CD4-positive, alpha-beta T cell treated with Interferon gamma for 1 hour (primary cell): ENCODE measurements around the gene ZNRF3.

Experiments used
- DNase-seq: peaks from one replicate; pipeline ENCODE4 v3.0.0-alpha.2; 2020

ZNRF3 gene

DNA sequence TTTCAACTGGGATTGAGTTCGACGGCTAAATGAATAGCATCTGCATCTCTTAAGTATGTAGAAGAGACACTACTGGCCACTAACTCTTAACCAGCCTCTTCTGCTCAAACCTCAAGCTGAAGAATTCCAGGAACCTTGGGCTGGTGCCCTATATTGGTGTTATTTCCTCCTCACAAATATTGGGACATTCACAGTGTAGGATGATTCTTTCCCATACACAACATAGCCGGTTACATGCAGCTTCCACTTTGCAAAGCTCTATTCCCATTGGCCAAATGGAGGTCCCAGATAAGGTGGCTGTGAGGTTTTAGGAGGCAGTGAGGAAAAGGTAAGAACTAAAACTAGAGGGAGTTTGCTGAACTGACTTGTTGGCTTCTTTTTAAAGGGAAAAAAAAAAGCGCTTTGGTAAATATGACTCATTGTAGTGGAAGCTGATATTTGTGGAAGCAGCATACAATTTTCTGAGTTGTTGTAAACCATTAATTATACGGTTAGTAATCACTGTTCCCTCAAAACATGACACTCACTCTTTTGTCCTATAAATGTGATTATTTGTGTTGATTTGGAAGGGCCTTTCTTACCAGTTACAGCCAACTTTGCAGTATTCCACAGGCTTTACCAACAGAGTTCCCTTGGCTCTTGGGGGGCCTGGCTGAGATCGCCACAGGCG is 160.7 kb downstream of the ZNRF3 start:
- DNase-seq, result no peak

DNA sequence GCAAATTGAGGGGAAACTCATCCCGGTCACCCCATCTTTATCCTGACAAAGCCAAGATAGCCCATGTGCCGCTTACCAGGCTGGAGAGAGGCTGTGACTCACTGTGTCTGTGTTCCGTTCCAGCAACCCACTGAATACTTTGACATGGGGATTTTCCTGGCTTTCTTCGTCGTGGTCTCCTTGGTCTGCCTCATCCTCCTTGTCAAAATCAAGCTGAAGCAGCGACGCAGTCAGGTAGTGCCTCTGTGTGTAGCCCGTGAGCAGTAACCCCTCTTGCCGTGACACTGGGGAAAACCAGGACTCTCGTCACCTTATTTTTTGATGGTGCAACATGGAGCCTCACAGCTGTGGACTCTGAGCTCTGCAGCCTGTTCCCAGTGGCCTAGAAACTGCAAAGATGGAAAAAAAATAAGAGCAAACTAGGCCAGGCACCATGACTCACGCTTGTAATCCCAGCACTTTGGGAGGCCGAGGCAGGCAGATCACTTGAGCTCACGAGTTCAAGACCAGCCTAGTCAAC is 161.3 kb downstream of the ZNRF3 start:
- no peak for DNase-seq

DNA sequence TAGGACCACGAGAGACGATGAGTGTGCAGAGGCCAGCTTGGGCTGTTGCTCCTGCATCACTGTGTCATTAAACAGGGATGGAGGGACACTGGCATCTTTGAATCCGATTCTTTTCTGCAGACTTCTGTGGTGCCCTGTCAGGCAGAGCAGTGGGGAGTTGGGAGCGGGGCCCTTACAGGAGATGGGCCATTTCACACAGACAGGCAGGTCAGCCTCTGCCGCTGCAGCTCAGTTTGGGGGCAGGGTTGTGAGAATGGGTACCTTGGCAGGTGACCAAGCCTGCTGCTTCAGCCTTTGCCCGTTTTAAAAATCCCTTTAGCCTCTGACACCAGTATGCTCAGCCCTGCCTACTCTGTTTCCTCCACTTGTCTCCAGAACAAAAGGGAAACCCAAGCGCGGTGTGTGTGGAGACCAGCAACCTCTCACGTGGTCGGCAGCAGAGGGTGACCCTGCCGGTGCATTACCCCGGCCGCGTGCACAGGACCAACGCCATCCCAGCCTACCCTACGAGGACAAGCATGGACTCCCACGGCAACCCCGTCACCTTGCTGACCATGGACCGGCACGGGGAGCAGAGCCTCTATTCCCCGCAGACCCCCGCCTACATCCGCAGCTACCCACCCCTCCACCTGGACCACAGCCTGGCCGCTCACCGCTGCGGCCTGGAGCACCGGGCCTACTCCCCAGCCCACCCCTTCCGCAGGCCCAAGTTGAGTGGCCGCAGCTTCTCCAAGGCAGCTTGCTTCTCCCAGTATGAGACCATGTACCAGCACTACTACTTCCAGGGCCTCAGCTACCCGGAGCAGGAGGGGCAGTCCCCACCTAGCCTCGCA is 165.7 kb downstream of the ZNRF3 start:
- no peak for DNase-seq

DNA sequence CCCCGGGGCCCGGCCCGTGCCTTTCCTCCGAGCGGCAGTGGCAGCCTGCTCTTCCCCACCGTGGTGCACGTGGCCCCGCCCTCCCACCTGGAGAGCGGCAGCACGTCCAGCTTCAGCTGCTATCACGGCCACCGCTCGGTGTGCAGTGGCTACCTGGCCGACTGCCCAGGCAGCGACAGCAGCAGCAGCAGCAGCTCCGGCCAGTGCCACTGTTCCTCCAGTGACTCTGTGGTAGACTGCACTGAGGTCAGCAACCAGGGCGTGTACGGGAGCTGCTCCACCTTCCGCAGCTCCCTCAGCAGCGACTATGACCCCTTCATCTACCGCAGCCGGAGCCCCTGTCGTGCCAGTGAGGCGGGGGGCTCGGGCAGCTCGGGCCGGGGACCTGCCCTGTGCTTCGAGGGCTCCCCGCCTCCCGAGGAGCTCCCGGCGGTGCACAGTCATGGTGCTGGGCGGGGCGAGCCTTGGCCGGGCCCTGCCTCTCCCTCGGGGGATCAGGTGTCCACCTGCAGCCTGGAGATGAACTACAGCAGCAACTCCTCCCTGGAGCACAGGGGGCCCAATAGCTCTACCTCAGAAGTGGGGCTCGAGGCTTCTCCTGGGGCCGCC is 166.4 kb downstream of the ZNRF3 start:
- DNase-seq, result no peak

DNA sequence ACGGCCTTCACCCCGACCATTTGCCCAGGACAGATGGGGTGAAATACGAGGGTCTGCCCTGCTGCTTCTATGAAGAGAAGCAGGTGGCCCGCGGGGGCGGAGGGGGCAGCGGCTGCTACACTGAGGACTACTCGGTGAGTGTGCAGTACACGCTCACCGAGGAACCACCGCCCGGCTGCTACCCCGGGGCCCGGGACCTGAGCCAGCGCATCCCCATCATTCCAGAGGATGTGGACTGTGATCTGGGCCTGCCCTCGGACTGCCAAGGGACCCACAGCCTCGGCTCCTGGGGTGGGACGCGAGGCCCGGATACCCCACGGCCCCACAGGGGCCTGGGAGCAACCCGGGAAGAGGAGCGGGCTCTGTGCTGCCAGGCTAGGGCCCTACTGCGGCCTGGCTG is 167.1 kb downstream of the ZNRF3 start:
- DNase-seq, result no peak

DNA sequence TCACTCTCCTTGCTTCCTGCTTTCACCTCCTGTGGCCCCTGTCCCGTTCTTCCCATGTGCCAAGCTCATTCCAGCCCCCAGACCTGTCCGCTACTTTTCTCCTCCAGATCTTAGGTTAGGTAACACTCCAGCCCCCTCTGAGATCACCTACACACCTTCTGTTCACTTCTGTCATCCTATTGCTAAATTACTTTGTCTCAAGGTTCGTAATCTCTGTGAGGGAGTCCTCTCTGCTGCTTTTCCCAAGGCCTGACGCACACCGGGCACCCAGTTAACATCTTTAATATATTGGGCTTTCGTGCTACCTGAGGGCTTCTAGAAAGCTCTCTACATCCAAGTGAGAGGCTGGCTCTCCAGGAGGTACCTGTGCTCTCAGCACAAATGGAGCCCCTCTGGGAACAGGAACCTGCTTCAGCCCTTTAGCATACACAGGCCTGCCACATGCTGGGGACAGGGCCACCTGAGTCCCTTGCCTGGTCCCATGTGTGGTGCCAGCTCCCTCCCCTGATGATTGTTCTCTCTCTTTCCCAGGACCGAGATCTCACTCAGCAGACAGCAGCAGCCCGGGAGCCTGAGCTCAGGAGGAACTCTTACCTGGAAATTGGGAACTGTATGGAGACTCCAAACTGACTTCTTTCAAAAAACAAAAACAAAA is 169.8 kb downstream of the ZNRF3 start:
- DNase-seq, result no peak

DNA sequence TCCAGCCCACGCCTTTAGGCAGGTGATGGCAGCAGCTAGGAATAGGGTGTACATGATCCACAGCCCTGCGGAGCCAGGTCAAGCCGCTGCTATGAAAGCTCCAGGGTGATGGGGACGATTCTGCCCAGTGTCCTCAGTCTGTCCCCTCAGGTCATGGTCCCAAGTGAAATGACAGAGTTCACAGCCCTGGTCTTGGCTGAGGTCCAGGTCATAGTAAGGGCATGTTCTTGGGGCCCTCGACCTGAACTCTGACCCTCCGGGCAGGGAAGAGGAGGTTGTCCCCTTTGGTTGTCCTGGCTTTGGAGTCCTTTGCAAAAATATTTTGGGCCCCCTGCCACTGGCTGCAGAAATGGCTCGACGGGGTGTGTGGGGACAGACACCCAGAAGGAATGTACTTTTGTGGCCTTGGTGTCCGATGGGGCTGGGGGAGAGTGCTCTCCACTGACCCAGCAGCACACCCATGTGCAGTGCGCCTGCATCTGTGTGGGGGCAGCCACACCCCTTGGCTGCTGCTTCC is 170.9 kb downstream of the ZNRF3 start:
- no peak for DNase-seq

DNA sequence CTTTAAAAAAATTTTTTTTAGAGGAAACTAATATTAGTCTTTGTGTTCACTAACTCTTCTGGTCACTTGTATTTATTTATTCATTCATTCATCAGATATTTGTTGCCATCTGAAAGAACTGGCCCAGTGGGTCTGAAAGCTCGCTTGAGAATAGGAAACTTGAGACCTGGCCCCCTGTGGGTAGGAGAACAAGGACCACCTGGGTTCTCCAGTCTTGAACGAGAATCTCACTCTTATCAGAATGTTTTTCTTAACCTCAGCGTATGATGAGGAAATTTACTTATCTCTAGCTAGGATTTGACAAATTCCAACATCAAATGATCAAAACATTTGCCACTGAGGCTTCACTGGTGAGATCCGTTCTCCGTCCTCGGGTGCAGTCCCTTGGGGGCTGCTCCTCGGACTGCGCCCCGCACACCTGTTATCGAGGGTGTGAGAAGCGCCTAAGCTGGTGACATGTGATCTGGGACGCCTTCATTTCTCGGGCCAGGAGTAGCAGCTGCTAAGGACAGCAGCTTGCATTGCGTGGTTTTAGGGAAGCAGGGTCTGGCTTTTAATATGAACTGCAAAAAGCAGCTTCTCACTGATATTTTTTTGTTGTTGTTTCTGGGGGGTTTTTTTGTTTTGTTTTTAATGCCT is 171.9 kb downstream of the ZNRF3 start:
- no peak for DNase-seq

DNA sequence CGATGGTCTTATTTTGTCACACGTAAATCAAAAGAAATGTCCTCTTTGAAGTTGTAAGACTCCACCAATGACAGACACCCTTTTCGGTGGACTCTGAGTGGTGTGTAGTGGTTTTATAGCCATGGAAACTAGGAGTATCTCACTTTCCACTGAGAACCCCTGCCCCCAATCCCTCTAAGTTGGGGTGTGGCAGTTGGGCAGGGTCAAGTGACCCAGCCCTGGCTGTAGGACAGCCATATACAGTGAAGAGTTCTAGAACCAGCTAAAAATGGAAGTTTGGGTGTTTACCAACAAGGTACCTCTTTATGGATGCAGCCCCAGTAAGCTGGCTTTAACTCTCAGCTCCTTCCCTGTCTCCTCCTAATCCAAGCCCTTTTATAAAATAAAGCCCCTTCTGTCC is 173.1 kb downstream of the ZNRF3 start:
- no peak for DNase-seq

DNA sequence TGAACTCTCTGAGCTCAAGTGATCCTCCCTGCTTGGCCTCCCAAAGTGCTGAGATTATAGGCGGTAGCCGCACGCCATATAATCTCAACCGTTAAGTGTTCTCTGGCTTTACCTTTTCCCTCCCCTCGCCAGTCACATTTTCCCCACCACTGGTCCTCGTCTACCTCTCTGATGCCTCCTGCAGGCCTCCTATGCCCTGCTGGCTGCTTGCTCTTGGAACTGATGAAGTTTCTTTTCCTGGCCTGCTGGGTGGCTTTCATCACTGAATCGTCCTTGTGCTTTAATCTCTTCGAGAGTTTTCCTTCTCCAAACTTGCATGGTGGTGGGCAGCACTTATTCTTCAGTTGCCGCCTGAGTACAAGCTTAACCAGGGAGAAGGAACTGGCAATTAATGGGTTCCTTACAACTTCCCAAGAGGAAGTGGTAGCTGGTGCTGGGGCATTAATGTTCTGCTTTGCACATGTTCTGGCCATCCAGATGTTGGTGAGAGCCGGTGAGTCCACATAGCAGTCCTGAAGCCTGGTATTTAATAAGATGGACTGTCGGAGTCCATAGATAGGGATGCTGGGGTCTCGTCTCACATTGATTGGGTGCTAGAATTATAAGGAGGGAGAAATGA is 177.0 kb downstream of the ZNRF3 start:
- no peak for DNase-seq

DNA sequence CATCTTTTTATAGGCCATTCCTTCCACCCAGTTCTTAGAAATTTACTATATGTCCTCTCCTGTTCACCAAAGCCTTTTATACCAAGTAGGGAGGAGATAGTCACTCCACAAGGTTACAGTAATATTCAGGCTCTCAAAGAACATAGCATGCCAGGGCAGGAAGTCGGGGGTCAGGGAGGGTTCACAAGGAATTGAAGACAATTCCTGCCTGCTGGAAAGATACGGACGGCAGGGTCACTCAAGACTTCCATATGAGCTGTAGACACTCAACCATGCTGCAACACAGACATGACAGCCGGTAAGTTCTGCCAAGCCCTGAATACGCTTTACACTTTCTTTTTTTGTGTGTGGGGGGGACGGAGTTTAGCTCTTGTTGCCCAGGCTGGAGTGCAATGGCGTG is 177.6 kb downstream of the ZNRF3 start:
- DNase-seq, result no peak

DNA sequence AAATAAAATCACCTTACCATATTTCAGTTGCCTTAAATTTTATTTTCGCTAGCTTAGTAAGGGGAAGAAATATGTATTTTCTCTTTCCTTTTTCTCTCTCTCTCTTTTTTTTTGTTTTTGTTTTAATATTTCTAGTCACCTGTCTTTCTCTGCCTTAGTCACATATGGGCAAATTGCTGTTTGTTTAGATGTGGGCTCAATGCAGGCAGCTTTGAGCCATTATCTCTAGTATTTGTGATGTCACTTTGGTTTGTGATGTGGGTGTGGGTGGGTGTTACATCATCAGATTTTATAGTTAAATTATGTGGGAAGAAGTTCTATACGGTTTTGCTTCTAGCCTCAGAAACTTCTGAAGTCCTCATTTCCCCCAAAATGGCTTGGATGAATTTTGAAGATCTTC is 178.4 kb downstream of the ZNRF3 start, which contains the start of gene C22orf31:
Gene C22orf31 (minus strand): TSS at position 59 of the 400 bp plus-strand sequence. CDS start 39 bp downstream, at position 20.
- DNase-seq, result no peak

DNA sequence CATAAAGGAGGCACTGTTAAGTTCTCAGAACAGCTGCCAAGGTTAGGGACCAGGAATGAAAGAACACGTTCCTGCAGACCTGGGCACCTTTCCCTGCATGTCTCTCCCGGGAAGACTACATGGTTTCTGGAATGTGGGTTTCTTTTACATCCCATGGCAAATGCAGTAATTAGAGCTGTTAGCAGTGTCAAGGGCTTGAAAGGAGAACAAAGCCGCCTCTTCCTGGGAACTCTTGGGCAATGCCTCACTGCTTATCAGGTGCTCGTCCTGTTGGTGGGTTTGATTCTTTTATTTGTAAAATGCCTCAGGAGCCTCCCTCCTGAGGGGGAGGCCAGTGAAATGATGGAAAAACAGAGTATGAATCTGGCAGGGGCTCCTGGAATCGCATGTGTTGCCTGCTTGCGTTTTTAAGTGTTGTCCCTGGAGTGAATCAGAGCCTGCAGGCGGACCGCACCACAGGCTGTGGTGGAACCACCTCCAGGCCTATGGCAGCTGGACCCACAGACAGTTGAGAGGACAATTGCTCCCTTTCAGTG is 179.0 kb downstream of the ZNRF3 start:
- no peak for DNase-seq

DNA sequence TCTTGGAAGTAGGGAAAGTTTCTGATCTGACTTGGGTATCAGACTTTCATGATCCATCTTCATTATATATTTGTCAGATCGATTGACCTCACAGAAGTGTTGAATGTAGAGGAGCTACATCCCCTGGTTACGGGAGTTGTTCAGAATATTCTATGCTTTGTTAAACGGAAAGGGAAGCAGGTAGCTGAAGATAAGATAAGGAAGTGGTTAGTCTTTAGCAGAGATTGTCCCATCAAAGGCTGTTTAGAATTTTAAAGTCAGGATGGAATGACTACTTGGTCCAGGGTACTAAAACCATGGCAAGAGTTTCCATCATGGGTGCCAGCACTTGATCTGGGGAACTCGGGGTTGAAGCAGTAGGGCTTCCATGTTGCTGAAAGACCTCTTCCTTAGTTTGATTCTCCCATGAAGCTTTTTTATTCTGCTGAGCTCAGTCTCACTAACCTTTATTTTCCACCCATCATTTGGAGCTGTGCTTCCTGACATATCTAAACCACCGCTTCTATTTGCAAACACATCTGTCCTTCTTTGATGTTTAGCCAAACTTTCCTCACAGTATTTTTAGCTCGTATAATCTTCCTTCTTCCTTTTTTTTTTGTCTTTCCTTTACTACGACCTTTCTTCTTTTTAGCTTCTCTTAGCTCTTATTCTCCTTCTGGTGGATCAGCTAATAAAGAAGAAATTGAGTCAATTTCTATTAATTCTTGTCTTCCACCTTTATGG is 182.3 kb downstream of the ZNRF3 start:
- no peak for DNase-seq

DNA sequence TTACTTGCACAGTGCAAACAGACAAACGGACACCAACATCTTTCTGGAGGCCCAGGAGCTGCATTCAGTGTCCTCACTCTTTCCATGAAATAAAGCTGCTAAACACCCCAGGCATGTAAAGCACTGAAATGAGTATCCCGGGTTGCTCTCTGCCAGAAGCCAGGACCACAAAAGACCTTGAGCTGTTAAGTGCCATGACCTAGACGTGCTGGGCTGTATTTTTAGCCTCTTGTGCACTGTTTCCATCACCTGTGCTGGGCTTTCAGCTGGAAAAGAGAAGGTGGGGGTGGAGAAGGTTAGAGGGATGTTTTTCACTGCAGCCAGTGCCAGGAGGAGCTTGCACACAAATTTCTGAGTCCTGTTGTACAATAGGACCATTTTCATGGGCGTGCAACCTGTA is 186.1 kb downstream of the ZNRF3 start:
- DNase-seq, result no peak

DNA sequence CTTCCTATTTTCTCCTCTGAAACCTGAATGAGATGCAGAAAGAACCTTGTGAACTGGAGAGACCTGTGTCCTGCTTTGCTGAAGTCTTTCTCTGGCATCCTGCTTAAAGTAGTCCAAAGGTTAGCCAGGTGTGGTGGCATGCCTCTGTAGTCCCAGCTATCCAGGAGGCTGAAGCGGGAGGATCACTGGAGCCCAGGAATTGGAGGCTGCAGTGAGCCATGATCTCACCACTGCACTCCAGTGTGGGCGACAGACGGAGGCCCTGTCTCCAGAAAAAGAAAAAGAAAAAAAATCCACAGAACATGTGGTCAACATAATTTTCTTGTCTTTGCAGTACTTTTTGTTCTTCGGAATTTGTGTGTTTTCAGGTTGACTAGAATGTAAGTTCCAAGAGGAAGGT is 187.1 kb downstream of the ZNRF3 start:
- DNase-seq, result no peak

DNA sequence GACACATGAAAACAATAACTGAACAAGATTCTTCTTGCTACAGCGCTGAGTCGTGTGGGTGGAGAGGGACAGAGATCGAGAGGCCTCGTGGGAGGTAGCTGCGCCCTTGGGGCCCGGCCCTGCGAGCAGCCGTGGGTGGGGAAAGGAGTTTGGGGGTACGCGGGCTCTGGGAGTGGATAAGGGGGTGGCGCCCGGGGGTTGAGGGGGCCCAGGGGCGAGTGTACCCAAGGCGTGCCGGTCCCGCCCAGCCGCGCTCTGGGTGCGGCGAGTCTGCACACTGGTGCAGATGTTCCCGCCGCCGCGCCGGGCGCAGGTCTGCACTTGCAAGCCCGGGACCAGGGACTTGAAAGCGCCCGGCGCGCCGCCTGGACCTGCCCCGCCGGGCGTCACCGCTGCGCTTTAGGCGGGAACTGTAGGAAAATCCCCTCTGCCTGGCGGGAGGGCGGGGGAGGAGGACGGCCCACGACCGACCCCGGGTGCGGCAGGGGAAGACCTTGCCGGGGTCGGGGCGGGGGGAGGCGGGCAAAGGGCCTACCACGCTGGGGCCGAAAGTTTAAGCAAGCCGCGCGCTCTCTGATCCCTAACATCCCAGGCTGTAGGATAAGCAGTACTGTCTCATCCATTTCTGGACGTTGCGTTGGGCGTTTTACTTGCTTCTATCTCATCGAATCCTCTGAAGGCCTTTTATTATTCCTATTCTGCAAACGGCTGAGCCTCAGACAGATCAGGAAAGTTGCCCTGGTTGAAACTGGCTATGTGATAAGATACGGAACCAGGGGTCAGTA is 188.1 kb downstream of the ZNRF3 start:
- DNase-seq, result no peak

DNA sequence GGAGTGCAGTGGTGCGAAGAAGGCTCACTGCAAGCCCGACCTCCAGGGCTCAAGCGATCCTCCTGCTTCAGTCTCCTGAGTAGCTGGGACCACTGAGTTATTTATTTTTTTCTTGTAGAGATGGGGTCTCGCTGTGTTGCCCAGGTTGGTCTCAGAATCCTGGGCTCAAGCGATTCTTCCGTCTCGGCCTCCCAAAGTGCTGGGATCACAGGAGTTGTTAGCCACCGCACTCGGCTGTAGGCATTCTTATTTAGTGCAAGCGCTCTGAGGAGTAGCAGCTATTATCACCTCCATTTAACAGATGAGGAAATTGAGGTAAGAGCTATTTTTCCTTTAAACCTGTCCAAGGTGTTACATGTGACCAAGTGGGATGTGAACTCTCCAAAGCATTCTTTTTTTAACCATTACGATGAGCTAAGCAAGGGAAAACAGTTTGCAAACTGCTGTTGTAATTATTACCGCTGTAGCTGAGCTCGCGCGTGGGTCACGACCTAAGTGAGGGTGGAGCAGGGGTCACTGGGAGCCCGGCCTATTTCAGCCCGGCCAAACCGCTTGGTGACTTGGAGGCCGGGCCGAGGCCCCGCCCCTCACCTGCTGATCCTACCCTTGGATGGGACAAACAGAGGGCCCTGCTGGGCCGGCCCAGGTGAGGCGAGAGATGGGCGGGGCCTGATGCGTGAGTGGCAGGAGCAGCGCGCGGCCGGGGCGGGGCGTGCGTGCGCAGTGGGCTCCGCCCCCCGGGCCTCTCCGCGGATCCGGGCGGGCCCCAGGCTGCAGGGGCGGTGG is 189.0 kb downstream of the ZNRF3 start:
- peak; percentile 84 for DNase-seq

DNA sequence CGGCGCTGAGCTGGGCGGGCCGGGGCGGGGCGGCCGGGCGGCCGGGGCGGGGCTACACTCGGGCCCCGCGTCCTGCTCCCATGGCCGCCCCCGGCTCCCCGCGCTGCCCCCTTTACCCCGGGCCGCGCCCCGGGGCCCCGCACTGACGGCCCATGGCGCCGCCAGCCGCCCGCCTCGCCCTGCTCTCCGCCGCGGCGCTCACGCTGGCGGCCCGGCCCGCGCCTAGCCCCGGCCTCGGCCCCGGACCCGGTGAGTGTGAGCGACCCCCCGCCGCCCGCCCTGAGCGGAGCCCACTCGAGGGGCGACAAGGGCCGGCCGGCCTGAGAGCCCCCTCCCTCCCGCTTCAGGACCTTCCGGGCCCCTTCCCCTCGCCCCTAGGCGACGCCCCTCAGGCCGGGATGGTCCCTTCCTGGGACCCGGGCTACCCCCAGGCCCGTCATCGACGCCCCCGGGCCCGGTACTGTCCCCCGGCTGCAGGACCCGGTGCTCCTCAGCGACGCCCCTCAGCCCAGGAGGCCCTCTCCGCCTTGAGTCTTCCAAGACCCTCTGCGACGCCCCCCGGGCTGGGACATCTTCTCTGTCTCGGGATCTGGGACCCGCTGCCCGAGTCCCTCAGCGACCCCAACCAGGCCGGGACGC is 189.7 kb downstream of the ZNRF3 start, which contains the start of gene KREMEN1:
Gene KREMEN1 (plus strand): TSS at position 57 of the 639 bp plus-strand sequence. CDS start 96 bp downstream, at position 153.
- DNase-seq, result no peak
